Stimulated activated CD4-positive, alpha-beta T cell treated with anti-CD3 and anti-CD28 coated beads, Interleukin-12 subunit alpha, Interleukin-12 subunit beta, amount 100 ng/mL, for 48 hours (primary cell): ENCODE measurements around the gene ZSCAN18.
"Not testable (repeated sequence)": the region's sequence is repeated elsewhere in the genome, so short reads cannot be mapped to it uniquely, and the experiment has no call there.

ENCODE experiments used
- DNase-seq, 3 donors: peaks; one replicate each; pipeline ENCODE4 v3.0.0-alpha.2; 2020; ENCODE audit warnings: low read depth in 2 of 3, low spot score in 1 of 3

The ZSCAN18 gene

GRCh38 chr19:58097781-58098681 is at the start of gene ZSCAN18:
Gene ZSCAN18, minus strand, starts transcription at chr19:58098231. Its CDS starts 7,964 bp downstream, at chr19:58090267.
- peak; percentile 91 to 92 (median 91) for DNase-seq

GRCh38 chr19:58147475-58147874 is 49.4 kb upstream of the ZSCAN18 start:
- DNase-seq, result not testable (repeated sequence)

GRCh38 chr19:58145849-58146248 is 47.8 kb upstream of the ZSCAN18 start:
- DNase-seq, result no peak

GRCh38 chr19:58134244-58134643 is 36.2 kb upstream of the ZSCAN18 start:
- no peak for DNase-seq

GRCh38 chr19:58129284-58129683 is 31.3 kb upstream of the ZSCAN18 start:
- DNase-seq, result no peak

- DNase-seq, result no peak
These were observed 30.1 kb upstream of the ZSCAN18 start for GRCh38 chr19:58128041-58128685.

- DNase-seq, result no peak
These were observed 25.3 kb upstream of the ZSCAN18 start for GRCh38 chr19:58123354-58123753.

- DNase-seq, result no peak
These were observed 21.1 kb upstream of the ZSCAN18 start for GRCh38 chr19:58118979-58119733.

- no peak for DNase-seq
These were observed 20.0 kb upstream of the ZSCAN18 start for GRCh38 chr19:58117841-58118575.

GRCh38 chr19:58108546-58108817 is 10.5 kb upstream of the ZSCAN18 start:
- no peak for DNase-seq

GRCh38 chr19:58107778-58108545 is 9.9 kb upstream of the ZSCAN18 start:
- DNase-seq, result no peak

GRCh38 chr19:58098682-58098998 is 609 bp upstream of the ZSCAN18 start:
- DNase-seq, result no peak

- DNase-seq, result no peak
These were observed 682 bp downstream of the ZSCAN18 start for GRCh38 chr19:58097349-58097748.

- no peak for DNase-seq
These were observed 1.1 kb downstream of the ZSCAN18 start for GRCh38 chr19:58096884-58097283.

- DNase-seq, result no peak
These were observed 2.7 kb downstream of the ZSCAN18 start for GRCh38 chr19:58095328-58095727.

- no peak for DNase-seq
These were observed 5.0 kb downstream of the ZSCAN18 start for GRCh38 chr19:58093071-58093470.

GRCh38 chr19:58091251-58091995 is 6.6 kb downstream of the ZSCAN18 start:
- DNase-seq, result no peak

- no peak for DNase-seq
These were observed 8.2 kb downstream of the ZSCAN18 start for GRCh38 chr19:58089846-58090245.

- DNase-seq, result no peak
These were observed 9.4 kb downstream of the ZSCAN18 start for GRCh38 chr19:58088521-58089052.
